ENCODE results near the gene RTN1. TPM values are rescaled to one million over a fixed set of nuclear protein-coding genes. Genes with fewer than 3 reads are reported as not detected.

The RTN1 gene
- total RNA-seq, 2 experiments from 2014 or later = not detected

DNA sequence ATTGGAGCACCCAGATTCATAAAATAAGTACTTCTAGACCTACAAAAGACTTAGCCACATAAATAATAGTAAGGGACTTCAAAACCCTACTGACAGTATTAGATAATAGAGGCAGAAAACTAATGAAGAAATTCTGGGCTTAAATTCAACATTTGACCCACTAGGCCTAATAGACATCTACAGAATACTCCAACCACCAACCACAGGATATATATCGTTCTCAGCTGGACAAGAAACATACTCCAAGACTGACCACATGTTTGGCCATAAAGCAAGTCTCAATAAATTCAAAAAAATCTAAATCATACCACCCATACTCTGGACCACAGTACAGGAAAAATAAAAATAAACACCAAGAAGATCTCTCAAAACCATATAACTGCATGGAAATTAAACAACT, 180.2 kb downstream of the RTN1 start:
- Histone ChIP-seq H3K4me1 (ENCODE audit: insufficient read depth, low read length, poor library complexity, severe bottlenecking) (no peaks in the 10 kb centered on the region), H3K79me2 (ENCODE audit: insufficient read depth, low read depth, low read length) (no peaks in the 10 kb centered on the region), H2AFZ (ENCODE audit: low read length) (no peak overlapping the region), H3K9me3 (ENCODE audit: low read length) (no peaks in the 10 kb centered on the region), H4K20me1 (ENCODE audit: insufficient read depth, low read length) (no peaks in the 10 kb centered on the region), H3K36me3 (ENCODE audit: insufficient read depth, low read length) (no peaks in the 10 kb centered on the region), H3K4me2 (ENCODE audit: low read length) (no peak overlapping the region), H3K27ac (ENCODE audit: low read depth, low read length, poor library complexity, severe bottlenecking) (no peak overlapping the region), H3K4me3 (ENCODE audit: low read depth, low read length, poor library complexity, severe bottlenecking) (no peak overlapping the region), H3K9me2 (ENCODE audit: insufficient read depth, low read length) (no peaks in the 10 kb centered on the region)
- BruUV-seq (replicated peaks) = no TSS peak
- TF ChIP-seq, protein P1, sequence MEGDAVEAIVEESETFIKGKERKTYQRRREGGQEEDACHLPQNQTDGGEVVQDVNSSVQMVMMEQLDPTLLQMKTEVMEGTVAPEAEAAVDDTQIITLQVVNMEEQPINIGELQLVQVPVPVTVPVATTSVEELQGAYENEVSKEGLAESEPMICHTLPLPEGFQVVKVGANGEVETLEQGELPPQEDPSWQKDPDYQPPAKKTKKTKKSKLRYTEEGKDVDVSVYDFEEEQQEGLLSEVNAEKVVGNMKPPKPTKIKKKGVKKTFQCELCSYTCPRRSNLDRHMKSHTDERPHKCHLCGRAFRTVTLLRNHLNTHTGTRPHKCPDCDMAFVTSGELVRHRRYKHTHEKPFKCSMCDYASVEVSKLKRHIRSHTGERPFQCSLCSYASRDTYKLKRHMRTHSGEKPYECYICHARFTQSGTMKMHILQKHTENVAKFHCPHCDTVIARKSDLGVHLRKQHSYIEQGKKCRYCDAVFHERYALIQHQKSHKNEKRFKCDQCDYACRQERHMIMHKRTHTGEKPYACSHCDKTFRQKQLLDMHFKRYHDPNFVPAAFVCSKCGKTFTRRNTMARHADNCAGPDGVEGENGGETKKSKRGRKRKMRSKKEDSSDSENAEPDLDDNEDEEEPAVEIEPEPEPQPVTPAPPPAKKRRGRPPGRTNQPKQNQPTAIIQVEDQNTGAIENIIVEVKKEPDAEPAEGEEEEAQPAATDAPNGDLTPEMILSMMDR (conservative IDR thresholded peaks at IDR 0.05; ENCODE audit: low read length) = no peak
- TF ChIP-seq EZH2phosphoT487 (IDR thresholded peaks at IDR 0.05; ENCODE audit: borderline replicate concordance, low read depth, low read length) = no peak
- ChIA-PET CTCF (ENCODE audit: unreplicated experiment) (no interaction called here), POLR2A (no interaction called here)
- no peak for DNase-seq (ENCODE audit: low spot score)
- intact Hi-C loops (cut with micrococcal nuclease; ENCODE audit: unreplicated experiment) = no loop called here

DNA sequence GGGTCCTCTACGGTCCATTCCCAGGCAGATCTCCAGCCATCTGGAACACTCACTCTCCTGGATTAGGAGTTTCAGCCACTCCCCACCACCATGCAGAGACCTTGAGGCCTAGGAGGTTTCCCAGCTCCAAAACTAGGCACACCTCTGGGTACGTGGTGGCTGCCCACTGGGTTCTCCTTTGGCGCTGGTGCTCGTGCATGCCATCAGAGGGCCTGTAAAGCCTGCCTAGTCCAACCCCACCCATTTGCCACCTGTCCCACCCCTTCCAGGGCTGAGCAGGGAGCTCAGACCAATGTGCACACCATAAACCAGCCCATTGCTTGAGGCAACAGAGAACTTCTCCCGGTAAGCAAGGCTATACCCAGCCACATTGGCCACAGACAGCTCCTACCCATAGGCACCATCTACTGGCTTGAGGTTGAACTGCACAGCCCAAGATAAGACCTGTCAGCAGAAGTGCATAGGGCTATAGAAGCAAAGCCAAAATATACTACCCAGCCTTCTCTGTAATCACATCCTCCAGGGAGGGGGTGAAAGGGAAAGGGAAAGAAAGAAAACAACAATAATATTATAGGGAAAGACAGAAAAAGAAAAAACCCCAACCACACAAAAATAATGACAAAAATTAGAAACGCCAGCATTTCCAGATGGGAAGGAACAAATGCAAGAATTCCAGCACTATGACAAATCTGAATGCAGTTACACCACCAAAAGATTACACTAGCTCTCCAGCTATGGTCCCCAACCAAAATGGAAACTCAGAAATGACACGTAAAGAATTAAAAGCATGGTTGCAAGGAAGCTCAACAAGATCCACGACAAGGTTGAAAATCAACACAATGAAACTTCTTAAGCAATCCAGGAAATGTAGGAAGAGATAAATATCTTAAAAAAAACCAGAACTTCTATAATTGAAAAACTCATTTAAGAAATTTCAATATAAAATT, 182.1 kb downstream of the RTN1 start:
- no peak overlapping the region for H3K4me3 ChIP-seq (ENCODE audit: low read depth, low read length, poor library complexity, severe bottlenecking)
- BruUV-seq (replicated peaks) = no TSS peak
- no peak overlapping the region for H3K4me2 ChIP-seq (ENCODE audit: low read length)
- no peaks in the 10 kb centered on the region for H3K4me1 ChIP-seq (ENCODE audit: insufficient read depth, low read length, poor library complexity, severe bottlenecking)
- H3K79me2 ChIP-seq (ENCODE audit: insufficient read depth, low read depth, low read length) = no peaks in the 10 kb centered on the region
- no peaks in the 10 kb centered on the region for H4K20me1 ChIP-seq (ENCODE audit: insufficient read depth, low read length)
- no peak overlapping the region for H3K27ac ChIP-seq (ENCODE audit: low read depth, low read length, poor library complexity, severe bottlenecking)
- ChIA-PET POLR2A (no interaction called here), CTCF (ENCODE audit: unreplicated experiment) (no interaction called here)
- no peaks in the 10 kb centered on the region for H3K9me3 ChIP-seq (ENCODE audit: low read length)
- intact Hi-C loops (cut with micrococcal nuclease; ENCODE audit: unreplicated experiment) = no loop called here
- H3K9me2 ChIP-seq (ENCODE audit: insufficient read depth, low read length) = no peaks in the 10 kb centered on the region
- no peak for TF ChIP-seq EZH2phosphoT487 (IDR thresholded peaks at IDR 0.05; ENCODE audit: borderline replicate concordance, low read depth, low read length)
- TF ChIP-seq, protein P1 (conservative IDR thresholded peaks at IDR 0.05; ENCODE audit: low read length) = peak; percentile 81
- no peaks in the 10 kb centered on the region for H3K36me3 ChIP-seq (ENCODE audit: insufficient read depth, low read length)
- H2AFZ ChIP-seq (ENCODE audit: low read length) = no peak overlapping the region
- DNase-seq (ENCODE audit: low spot score) = peak; percentile 34

DNA sequence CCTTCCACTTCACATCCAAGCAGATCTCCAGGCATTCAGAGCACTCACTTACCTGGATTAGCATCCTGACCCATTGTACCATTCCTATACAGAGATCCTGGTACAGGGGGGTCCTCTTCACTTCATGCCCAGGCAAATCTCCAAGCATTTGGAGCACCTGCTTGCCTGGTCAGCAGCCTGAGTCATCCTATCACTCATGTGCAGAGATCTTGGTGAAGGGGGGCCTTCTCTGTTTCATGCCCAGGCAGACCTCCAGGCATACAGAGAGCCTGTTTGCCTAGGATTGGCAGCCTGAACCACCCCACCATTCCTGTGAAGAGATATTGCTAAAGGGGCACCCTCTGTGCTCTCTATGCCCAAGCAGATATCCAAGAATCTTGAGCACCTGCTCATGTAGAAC, 182.9 kb downstream of the RTN1 start:
- Histone ChIP-seq H3K4me1 (ENCODE audit: insufficient read depth, low read length, poor library complexity, severe bottlenecking) (no peaks in the 10 kb centered on the region), H3K27ac (ENCODE audit: low read depth, low read length, poor library complexity, severe bottlenecking) (no peak overlapping the region), H2AFZ (ENCODE audit: low read length) (no peak overlapping the region), H3K79me2 (ENCODE audit: insufficient read depth, low read depth, low read length) (no peaks in the 10 kb centered on the region), H3K4me2 (ENCODE audit: low read length) (no peak overlapping the region), H3K36me3 (ENCODE audit: insufficient read depth, low read length) (no peaks in the 10 kb centered on the region), H3K9me2 (ENCODE audit: insufficient read depth, low read length) (no peaks in the 10 kb centered on the region), H3K4me3 (ENCODE audit: low read depth, low read length, poor library complexity, severe bottlenecking) (no peak overlapping the region), H4K20me1 (ENCODE audit: insufficient read depth, low read length) (no peaks in the 10 kb centered on the region), H3K9me3 (ENCODE audit: low read length) (no peaks in the 10 kb centered on the region)
- ChIA-PET POLR2A (no interaction called here), CTCF (ENCODE audit: unreplicated experiment) (no interaction called here)
- intact Hi-C loops (cut with micrococcal nuclease; ENCODE audit: unreplicated experiment) = no loop called here
- TF ChIP-seq, protein P1 (conservative IDR thresholded peaks at IDR 0.05; ENCODE audit: low read length) = no peak
- no peak for TF ChIP-seq EZH2phosphoT487 (IDR thresholded peaks at IDR 0.05; ENCODE audit: borderline replicate concordance, low read depth, low read length)
- no TSS peak for BruUV-seq (replicated peaks)
- DNase-seq (ENCODE audit: low spot score) = no peak
